ENCODE data around the gene IFI44L. TPM values are rescaled to one million over a fixed set of nuclear protein-coding genes. Genes with fewer than 3 reads are reported as not detected.

IFI44L gene
- total and polyA plus RNA-seq, 2 of the 13 experiments (the other 11 are each of a cell fraction or from before 2014, with no cell fraction given): 0.04 TPM

- FAIRE-seq: no peak
- Histone ChIP-seq H3K9me3 (ENCODE audit: low read length) (no peaks in the 10 kb centered on the region), H3K4me3 (replicated peaks in 1 of 3; ENCODE audit: insufficient read depth in 1 of 3, low read depth in 2 of 3, low read length in 3 of 3) (no peak overlapping the region), H3K79me2 (ENCODE audit: insufficient read depth, low read length) (no peaks in the 10 kb centered on the region), H3K4me1 (ENCODE audit: insufficient read depth, low read length) (no peaks in the 10 kb centered on the region), H3K36me3 (replicated peaks in 1 of 2; ENCODE audit: control insufficient read depth in 1 of 2, insufficient read depth in 2 of 2, low read length in 2 of 2) (no peaks in the 10 kb centered on the region), H4K20me1 (ENCODE audit: insufficient read depth, low read length) (no peaks in the 10 kb centered on the region), H3K27ac (ENCODE audit: extremely low read length, insufficient read depth, low read length) (no peak overlapping the region), H2AFZ (ENCODE audit: low read length) (no peak overlapping the region), H3K27me3 (ENCODE audit: control insufficient read depth in 1 of 2, insufficient read depth in 2 of 2, low read length in 2 of 2) (no peaks in the 10 kb centered on the region), H3K4me2 (ENCODE audit: low read depth, low read length) (no peak overlapping the region), H3K9ac (ENCODE audit: insufficient read depth, low read depth, low read length) (no peak overlapping the region)
- CTCF ChIA-PET (ENCODE audit: low intra/inter-chr PET ratio, low total read pairs): no interaction called here
- DNase-seq (ENCODE audit: low spot score): no peak
- 0% methylated on average over 2 of the region's 2 CpGs for WGBS (ENCODE audit: low lambda C conversion rate)
- intact Hi-C loops (cut with micrococcal nuclease; ENCODE audit: unreplicated experiment): no loop called here
- in situ Hi-C loops (cut with HindIII; ENCODE audit: extremely low pct_ligation_motif_present, low pct_unique_long_range_greater_than_20kb): no loop called here
- POLR2A ChIA-PET: no interaction called here
- no peak for ATAC-seq
- BruUV-seq (replicated peaks): no TSS peak
- TF ChIP-seq CHD4 (IDR thresholded peaks at IDR 0.05; ENCODE audit: borderline replicate concordance, low read length) (no peak), TRIM22 (IDR thresholded peaks at IDR 0.05) (no peak), GABPA (IDR thresholded peaks at IDR 0.05; ENCODE audit: low read depth, low read length) (no peak), GABPA (CRISPR knock-in tag; IDR thresholded peaks at IDR 0.05; ENCODE audit: low read depth) (no peak), PLRG1 (conservative IDR thresholded peaks at IDR 0.05) (no peak), ZNF777 (CRISPR knock-in tag; IDR thresholded peaks at IDR 0.05) (no peak), GFI1 (CRISPR knock-in tag; IDR thresholded peaks at IDR 0.05; ENCODE audit: borderline replicate concordance) (no peak), ZNF7 (CRISPR knock-in tag; IDR thresholded peaks at IDR 0.05) (no peak), JARID2 (CRISPR knock-in tag; IDR thresholded peaks at IDR 0.05; ENCODE audit: insufficient replicate concordance) (no peak), PREB (CRISPR knock-in tag; IDR thresholded peaks at IDR 0.05) (no peak), TCF7L2 (IDR thresholded peaks at IDR 0.05; ENCODE audit: low read depth, low read length) (no peak), NFIC (IDR thresholded peaks at IDR 0.05; ENCODE audit: low read length) (no peak), MED8 (CRISPR knock-in tag; IDR thresholded peaks at IDR 0.05; ENCODE audit: insufficient replicate concordance) (no peak), ZNF609 (CRISPR knock-in tag; IDR thresholded peaks at IDR 0.05; ENCODE audit: borderline replicate concordance) (no peak), DNMT1 (CRISPR knock-in tag; IDR thresholded peaks at IDR 0.05) (no peak), ARNTL (CRISPR knock-in tag; IDR thresholded peaks at IDR 0.05) (no peak), ZBTB34 (CRISPR knock-in tag; IDR thresholded peaks at IDR 0.05) (no peak), ZNF629 (CRISPR knock-in tag; conservative IDR thresholded peaks at IDR 0.05) (no peak), ELF1 (CRISPR knock-in tag; IDR thresholded peaks at IDR 0.05) (no peak)
Observed at GRCh38 chr1:78687914-78688313, 67.7 kb downstream of the IFI44L start.
